GM12865 (cell line): ENCODE measurements around the gene CASKIN1.
A peak's percentile ranks its signal among the peaks of the same experiment; 100 is the strongest.

ENCODE experiments used
- DNase-seq: peaks from one replicate; pipeline ENCODE4 v3.0.0; 2010; ENCODE audit warnings: low read depth
- H3K4me3 ChIP-seq: 2 replicates; pipeline ENCODE4 v1.5.1; 2011; ENCODE audit warnings: mild to moderate bottlenecking, low read depth, low read length, control low read depth
- TF ChIP-seq, protein P1 (sequence below): IDR thresholded peaks from 2 replicates; pipeline ENCODE4 v1.5.1; 2011; ENCODE audit warnings: low read length, control low read depth, low read depth, inconsistent platforms; ENCODE audit not compliant: insufficient read depth; ENCODE audit errors: missing control alignments

The CASKIN1 gene

GRCh38 chr16:2226918-2227317 is 30.5 kb upstream of the CASKIN1 start:
- H3K4me3 ChIP-seq: no peak overlapping the region
- DNase-seq: no peak
- TF ChIP-seq, protein P1, sequence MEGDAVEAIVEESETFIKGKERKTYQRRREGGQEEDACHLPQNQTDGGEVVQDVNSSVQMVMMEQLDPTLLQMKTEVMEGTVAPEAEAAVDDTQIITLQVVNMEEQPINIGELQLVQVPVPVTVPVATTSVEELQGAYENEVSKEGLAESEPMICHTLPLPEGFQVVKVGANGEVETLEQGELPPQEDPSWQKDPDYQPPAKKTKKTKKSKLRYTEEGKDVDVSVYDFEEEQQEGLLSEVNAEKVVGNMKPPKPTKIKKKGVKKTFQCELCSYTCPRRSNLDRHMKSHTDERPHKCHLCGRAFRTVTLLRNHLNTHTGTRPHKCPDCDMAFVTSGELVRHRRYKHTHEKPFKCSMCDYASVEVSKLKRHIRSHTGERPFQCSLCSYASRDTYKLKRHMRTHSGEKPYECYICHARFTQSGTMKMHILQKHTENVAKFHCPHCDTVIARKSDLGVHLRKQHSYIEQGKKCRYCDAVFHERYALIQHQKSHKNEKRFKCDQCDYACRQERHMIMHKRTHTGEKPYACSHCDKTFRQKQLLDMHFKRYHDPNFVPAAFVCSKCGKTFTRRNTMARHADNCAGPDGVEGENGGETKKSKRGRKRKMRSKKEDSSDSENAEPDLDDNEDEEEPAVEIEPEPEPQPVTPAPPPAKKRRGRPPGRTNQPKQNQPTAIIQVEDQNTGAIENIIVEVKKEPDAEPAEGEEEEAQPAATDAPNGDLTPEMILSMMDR: no peak

DNA sequence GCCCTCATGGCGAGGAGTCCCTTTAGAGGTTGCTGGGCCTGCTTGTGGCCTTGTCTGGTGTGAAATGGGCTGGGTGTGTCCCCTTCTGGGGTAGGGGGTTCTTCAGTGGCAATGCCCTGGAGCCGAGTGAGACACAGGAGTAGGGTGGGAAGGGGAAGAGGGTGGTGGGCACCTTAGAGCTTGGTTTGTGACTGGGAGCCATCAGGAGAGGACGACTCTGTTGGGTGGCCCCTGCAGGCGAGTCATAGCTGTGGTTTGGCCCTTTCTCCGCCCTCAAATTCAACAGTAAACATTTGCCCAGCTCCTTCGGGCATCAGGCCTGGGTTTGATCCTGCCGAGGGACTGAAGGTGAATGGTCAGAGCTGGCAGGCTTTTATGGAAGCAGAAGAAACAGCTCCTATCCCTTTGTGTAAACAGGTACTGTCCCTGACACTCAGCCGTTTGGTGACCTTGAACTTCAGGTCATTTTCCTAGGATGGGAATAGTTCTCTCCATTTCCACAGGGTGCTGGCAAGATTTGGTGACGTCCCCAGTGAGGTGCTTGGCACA is 29.9 kb upstream of the CASKIN1 start:
- no peak overlapping the region for H3K4me3 ChIP-seq
- no peak for DNase-seq
- TF ChIP-seq, protein P1: no peak

GRCh38 chr16:2223942-2224486 is 27.6 kb upstream of the CASKIN1 start:
- TF ChIP-seq, protein P1: no peak
- H3K4me3 ChIP-seq: peak overlapping the region; percentile 96
- DNase-seq: peak; percentile 56

- DNase-seq: peak; percentile 100
- H3K4me3 ChIP-seq: peak within 1 kb of the TSS; percentile 96
- TF ChIP-seq, protein P1: no peak
These were observed 27.0 kb upstream of the CASKIN1 start, which contains the start of gene E4F1 for GRCh38 chr16:2223221-2223941. TSS of gene E4F1 (plus strand) at chr16:2223591. CDS start at chr16:2223614, 23 bp downstream.

- TF ChIP-seq, protein P1: no peak
- H3K4me3 ChIP-seq: no peak overlapping the region
- DNase-seq: no peak
These were observed 19.9 kb upstream of the CASKIN1 start for GRCh38 chr16:2216330-2216729.

DNA sequence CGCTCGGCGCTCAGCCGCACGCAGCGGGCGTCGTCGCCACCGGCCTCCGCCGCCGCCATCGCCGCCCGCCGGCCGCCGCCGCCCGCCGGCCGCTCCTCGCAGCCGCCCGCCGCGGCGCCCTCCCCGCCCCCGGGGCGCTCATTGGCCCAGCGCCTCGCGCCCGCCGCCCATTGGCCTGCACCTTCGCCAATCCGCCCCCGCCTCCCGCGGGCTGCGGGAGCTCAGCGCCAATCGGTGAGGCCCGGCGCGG is 18.2 kb upstream of the CASKIN1 start, which contains the start of gene PGP:
Gene PGP (minus strand): TSS at position 122 of the 250 bp plus-strand sequence. CDS start 63 bp downstream, at position 59.
- no peak for DNase-seq
- H3K4me3 ChIP-seq: peak within 1 kb of the TSS; percentile 68
- TF ChIP-seq, protein P1: no peak
